ENCODE results near the gene FOXC1. TPM values are rescaled to one million over a fixed set of nuclear protein-coding genes. Genes with fewer than 3 reads are reported as not detected.

Gene FOXC1
- total RNA-seq, 1 donor = 2.2 TPM

DNA sequence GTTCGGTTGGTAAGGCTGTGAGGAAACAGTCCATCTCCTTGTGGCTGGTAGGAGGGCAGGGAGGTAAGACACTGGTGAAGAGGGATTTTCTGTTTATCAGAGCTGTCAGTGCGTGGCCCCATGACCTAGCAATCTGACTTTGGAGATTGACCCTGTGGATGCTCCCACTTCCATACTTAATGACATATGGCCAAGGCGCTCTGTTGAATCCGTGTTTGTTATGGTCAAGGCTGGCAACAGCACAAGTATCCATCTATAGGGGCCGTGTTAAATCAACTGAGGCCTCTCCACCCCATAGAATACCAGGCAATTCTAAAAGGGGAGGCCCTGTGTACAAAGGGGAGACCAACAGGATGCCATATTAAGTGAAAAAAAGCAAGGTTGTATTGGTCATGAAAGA, 25.6 kb upstream of the FOXC1 start:
- TF ChIP-seq, protein P1, sequence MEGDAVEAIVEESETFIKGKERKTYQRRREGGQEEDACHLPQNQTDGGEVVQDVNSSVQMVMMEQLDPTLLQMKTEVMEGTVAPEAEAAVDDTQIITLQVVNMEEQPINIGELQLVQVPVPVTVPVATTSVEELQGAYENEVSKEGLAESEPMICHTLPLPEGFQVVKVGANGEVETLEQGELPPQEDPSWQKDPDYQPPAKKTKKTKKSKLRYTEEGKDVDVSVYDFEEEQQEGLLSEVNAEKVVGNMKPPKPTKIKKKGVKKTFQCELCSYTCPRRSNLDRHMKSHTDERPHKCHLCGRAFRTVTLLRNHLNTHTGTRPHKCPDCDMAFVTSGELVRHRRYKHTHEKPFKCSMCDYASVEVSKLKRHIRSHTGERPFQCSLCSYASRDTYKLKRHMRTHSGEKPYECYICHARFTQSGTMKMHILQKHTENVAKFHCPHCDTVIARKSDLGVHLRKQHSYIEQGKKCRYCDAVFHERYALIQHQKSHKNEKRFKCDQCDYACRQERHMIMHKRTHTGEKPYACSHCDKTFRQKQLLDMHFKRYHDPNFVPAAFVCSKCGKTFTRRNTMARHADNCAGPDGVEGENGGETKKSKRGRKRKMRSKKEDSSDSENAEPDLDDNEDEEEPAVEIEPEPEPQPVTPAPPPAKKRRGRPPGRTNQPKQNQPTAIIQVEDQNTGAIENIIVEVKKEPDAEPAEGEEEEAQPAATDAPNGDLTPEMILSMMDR (IDR thresholded peaks at IDR 0.05; ENCODE audit: insufficient read depth, low read depth, low read length) = no peak
- no peak for DNase-seq (ENCODE audit: low read depth)
- no peak overlapping the region for H3K4me3 ChIP-seq (ENCODE audit: low read depth, low read length)

DNA sequence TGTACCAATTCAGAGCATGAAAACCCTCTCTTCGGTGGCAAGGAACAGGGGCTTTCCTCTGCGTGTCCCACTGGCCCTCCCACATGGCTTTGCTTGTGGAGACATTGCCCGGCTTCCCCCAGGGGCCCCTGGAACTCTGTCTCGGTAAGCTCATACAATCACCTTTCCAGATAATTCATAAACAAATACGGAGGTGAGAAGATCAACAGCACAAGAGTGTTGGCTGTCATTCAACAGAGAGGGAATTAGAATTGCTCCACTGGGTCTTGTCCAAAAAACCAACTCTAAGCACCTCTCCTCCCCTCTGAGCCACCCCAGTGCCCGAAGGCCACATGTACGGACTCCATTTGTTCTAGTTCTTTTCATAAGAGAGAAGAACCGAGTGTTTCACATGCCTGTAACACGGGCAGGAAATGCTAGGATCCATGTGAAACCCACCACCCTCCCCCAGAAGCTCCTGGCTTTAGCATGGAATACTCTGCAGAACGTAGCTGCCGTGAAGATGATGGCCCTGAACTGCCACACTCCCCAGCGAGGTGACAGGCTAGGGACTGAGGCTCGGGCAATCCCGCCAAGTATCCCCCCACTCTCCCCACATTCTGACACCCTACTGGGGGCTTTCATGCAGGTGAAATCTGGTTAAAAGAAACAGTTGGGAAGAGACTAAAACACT, 24.6 kb upstream of the FOXC1 start:
- H3K4me3 ChIP-seq (ENCODE audit: low read depth, low read length) = no peak overlapping the region
- TF ChIP-seq, protein P1 (IDR thresholded peaks at IDR 0.05; ENCODE audit: insufficient read depth, low read depth, low read length) = no peak
- no peak for DNase-seq (ENCODE audit: low read depth)

DNA sequence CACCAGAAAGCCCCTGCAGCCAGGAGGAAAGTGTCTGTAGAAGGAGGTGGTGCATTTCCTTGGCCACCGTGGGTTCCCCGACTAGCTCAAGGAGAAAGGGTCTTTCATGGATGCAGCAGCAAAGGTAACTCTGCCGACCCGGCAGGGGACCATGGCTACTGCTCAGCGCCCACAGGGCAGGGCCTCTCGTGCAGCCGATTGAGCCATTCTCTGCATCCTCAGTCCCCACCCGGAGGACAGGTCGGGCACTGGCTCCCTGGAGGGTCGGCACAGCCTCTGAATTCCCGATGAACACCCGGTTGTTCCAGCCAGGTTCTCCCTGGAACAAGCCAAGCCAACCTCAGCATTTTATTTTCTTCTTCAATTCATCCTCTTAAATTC, 24.1 kb upstream of the FOXC1 start:
- no peak overlapping the region for H3K4me3 ChIP-seq (ENCODE audit: low read depth, low read length)
- no peak for DNase-seq (ENCODE audit: low read depth)
- TF ChIP-seq, protein P1 (IDR thresholded peaks at IDR 0.05; ENCODE audit: insufficient read depth, low read depth, low read length) = no peak

- no peak overlapping the region for H3K4me3 ChIP-seq (ENCODE audit: low read depth, low read length)
- TF ChIP-seq, protein P1 (IDR thresholded peaks at IDR 0.05; ENCODE audit: insufficient read depth, low read depth, low read length) = no peak
- no peak for DNase-seq (ENCODE audit: low read depth)
Observed at GRCh38 chr6:1586256-1586655, 23.5 kb upstream of the FOXC1 start.

DNA sequence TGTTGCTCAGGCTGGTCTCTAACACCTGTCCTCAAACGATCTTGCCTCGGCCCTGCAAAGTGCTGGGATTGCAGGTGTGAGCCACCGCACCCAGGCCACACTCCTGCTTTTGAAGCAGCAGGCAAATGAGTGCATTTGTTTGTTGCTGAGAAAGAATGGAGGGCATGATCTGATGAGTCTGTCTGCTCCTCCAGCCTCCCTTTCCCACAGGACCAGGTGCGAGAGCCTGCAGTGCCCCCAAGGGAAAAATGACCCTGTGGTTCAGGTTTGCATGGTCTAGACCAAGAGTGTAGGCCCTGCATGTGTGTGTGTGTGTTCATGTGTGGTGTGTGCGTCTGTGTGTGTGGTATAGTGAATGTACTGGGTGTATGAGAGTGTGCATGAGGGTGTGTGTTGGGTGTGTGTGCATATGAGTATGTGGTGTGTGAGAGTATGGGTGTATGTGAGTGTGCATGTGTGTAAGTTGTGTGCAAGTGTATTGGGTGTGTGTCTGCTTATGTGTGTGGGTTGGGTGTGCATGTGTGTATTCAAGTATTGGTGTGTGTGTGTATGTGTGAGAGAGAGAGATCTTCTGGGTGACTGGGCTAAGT, 22.8 kb upstream of the FOXC1 start:
- TF ChIP-seq, protein P1 (IDR thresholded peaks at IDR 0.05; ENCODE audit: insufficient read depth, low read depth, low read length) = no peak
- H3K4me3 ChIP-seq (ENCODE audit: low read depth, low read length) = no peak overlapping the region
- DNase-seq (ENCODE audit: low read depth) = no peak

DNA sequence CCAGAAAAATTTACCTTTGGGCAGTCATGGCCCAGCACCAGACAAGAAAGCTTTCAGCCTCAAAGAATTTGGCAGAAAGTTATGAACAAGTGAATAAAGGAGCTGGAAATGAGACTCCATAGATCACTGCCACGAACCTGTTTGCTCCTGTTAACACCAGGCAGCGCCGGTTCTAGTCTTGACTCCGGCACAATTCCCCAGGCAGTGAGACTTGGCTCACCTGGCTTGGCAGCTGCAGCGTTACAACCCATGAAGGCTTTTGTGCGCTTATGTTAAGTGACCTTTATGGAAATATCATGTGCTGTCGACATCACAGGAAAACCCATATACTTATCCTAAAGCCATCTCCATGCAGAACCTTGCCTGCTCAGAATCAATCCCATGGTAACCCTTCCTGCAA, 22.2 kb upstream of the FOXC1 start:
- TF ChIP-seq, protein P1 (IDR thresholded peaks at IDR 0.05; ENCODE audit: insufficient read depth, low read depth, low read length) = no peak
- H3K4me3 ChIP-seq (ENCODE audit: low read depth, low read length) = no peak overlapping the region
- no peak for DNase-seq (ENCODE audit: low read depth)

GRCh38 chr6:1587977-1588376, 21.7 kb upstream of the FOXC1 start:
- no peak for DNase-seq (ENCODE audit: low read depth)

More at GRCh38 chr6:1587977-1588376, 21.7 kb upstream of the FOXC1 start:
- TF ChIP-seq, protein P1 (IDR thresholded peaks at IDR 0.05; ENCODE audit: insufficient read depth, low read depth, low read length) = no peak
- no peak overlapping the region for H3K4me3 ChIP-seq (ENCODE audit: low read depth, low read length)

All from fibroblast of villous mesenchyme (primary cell).